Right lobe of liver (tissue), 6 donors: Measurements from ENCODE around the gene RHBDL1. TPM values are rescaled to one million over a fixed set of nuclear protein-coding genes. Genes with fewer than 3 reads are reported as not detected.
"Not testable (repeated sequence)": the region's sequence is repeated elsewhere in the genome, so short reads cannot be mapped to it uniquely, and the experiment has no call there.

ENCODE experiments used
- ATAC-seq, 4 donors: fragments of 200-7000 bp; cut with Tn5 transposase; one replicate each; pipeline ENCODE4 v1.9.1; 2020; ENCODE audit warnings: mild to moderate bottlenecking in 4 of 4, moderate library complexity in 4 of 4
- DNase-seq, 3 donors: peaks; one replicate each; pipeline ENCODE4 v3.0.0-alpha.2; 2020
- H3K27ac ChIP-seq, 3 donors: fragments of 200-600 bp; one replicate each; pipeline ENCODE4 v1.8.0; 2022
- H3K27me3 ChIP-seq, 2 donors: fragments of 200-600 bp; one replicate each; pipeline ENCODE4 v1.8.0; 2022
- H3K36me3 ChIP-seq, 4 donors: fragments of 200-600 bp; sonication (generic) in 1 of 4; one replicate each; pipeline versions ENCODE4 v1.5.1 to v1.8.0; 2017 to 2022; ENCODE audit warnings: control low read depth in 1 of 4
- H3K4me1 ChIP-seq, 4 donors: fragments of 200-600 bp; sonication (generic) in 1 of 4; one replicate each; pipeline versions ENCODE4 v1.5.1 to v1.8.0; 2017 to 2022; ENCODE audit warnings: control low read depth in 1 of 4
- H3K4me3 ChIP-seq, 3 donors: fragments of 200-600 bp; one replicate each; pipeline ENCODE4 v1.8.0; 2022
- H3K9me3 ChIP-seq, 4 donors: fragments of 200-600 bp; sonication (generic) in 1 of 4; one replicate each; pipeline versions ENCODE4 v1.5.1 to v1.8.0; 2017 to 2022; ENCODE audit warnings: control low read depth in 1 of 4
- POLR2A ChIP-seq: fragments of 450-650 bp; IDR thresholded peaks from one replicate; pipeline ENCODE4 v1.6.1; 2017; ENCODE audit warnings: antibody characterized with exemption, mild to moderate bottlenecking
- WGBS: methylation state at CpG from one replicate; pipeline ENCODE4 v1.1.6; 2018; ENCODE audit warnings: low coverage, low lambda C conversion rate; ENCODE audit not compliant: insufficient coverage; ENCODE audit errors: missing lambda C conversion rate; 5-methylcytosine and 5-hydroxymethylcytosine counted together
- intact Hi-C, 2 donors: fragments of 100-400 bp; cut with DNase I; formaldehyde crosslinking; loops; one replicate each; pipeline versions ENCODE4 v1.11.2 to v1.14.1; 2022
- total RNA-seq, 6 experiments: library from RNA; depleted of rRNA in 2 of 6; stranded (reverse); fragments of >200 nt in 2 of 6; fragmentation: NEBNext Ultra II Directional in 3 of 6; extraction: Animal tissue kit (Norgen Biotek cat#: 25700) in 3 of 6; gene quantifications; one replicate each; pipeline versions ENCODE4 v1.1.0 to v1.2.4, GENCODE V29; 2016 to 2023
- TF ChIP-seq, protein P1 (sequence below), 4 donors: fragments of 200-600 bp in 3 of 4; fragments of 450-650 bp in 1 of 4; IDR thresholded peaks; one replicate each; pipeline versions ENCODE4 v1.5.1 to v1.8.0; 2016 to 2022; ENCODE audit warnings: antibody characterized with exemption in 4 of 4, mild to moderate bottlenecking in 2 of 4
- donor health status: DM: no; HTN: yes; CAD: no.
- donor health status: DM: no; HTN: no; CAD: no.
- donor health status: DM: no; HTN: no; CAD: no.
- donor health status: DM: no; HTN: yes; CAD: no.
- donor health status: DM: no; HTN: yes; CAD: no.

Gene RHBDL1
- total RNA-seq, 6 experiments from 2014 or later = 0.37 to 1.1 (median 0.60) TPM

DNA sequence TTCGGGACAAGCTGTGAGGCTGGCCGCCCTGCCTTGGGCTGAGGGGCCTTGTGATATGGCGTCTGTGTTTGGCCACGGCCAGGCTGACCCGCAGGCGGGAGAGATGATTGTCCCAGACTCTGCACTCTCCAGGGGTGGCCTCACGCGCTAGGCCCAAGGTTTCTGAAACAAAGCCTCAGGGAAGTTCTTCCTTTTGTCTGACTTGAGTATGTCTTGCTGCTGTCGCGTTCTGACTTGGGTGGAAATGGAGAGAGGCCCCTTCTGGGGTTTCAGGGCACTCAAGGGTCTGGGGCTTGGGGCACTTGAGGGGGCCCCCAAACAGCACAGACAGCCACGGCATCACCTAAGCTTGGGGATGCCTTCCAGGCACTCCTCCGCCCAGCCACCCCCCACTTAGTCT, 35.6 kb downstream of the RHBDL1 start:
- Histone ChIP-seq H3K9me3 (no peaks in the 10 kb centered on the region), H3K27ac (no peak overlapping the region), H3K36me3 (no peaks in the 10 kb centered on the region), H3K4me1 (peaks cover 0 to 13% (median 0%) of the 10 kb centered on the region in 4 donors), H3K4me3 (no peak overlapping the region), H3K27me3 (no peaks in the 10 kb centered on the region)
- ATAC-seq (no peak), DNase-seq (no peak)
- TF ChIP-seq, protein P1, sequence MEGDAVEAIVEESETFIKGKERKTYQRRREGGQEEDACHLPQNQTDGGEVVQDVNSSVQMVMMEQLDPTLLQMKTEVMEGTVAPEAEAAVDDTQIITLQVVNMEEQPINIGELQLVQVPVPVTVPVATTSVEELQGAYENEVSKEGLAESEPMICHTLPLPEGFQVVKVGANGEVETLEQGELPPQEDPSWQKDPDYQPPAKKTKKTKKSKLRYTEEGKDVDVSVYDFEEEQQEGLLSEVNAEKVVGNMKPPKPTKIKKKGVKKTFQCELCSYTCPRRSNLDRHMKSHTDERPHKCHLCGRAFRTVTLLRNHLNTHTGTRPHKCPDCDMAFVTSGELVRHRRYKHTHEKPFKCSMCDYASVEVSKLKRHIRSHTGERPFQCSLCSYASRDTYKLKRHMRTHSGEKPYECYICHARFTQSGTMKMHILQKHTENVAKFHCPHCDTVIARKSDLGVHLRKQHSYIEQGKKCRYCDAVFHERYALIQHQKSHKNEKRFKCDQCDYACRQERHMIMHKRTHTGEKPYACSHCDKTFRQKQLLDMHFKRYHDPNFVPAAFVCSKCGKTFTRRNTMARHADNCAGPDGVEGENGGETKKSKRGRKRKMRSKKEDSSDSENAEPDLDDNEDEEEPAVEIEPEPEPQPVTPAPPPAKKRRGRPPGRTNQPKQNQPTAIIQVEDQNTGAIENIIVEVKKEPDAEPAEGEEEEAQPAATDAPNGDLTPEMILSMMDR (IDR thresholded peaks at IDR 0.05) = no peak
- TF ChIP-seq POLR2A = no peak
- intact Hi-C loops = loop anchor here (5.0 kb wide), 2 partner anchors 76 to 341 kb away; partner anchors contain the start of genes CHTF18 (in 1 of the 2) and RPUSD1 (in 1 of the 2)
- 38% methylated on average over 2 of the region's 12 CpGs for WGBS

DNA sequence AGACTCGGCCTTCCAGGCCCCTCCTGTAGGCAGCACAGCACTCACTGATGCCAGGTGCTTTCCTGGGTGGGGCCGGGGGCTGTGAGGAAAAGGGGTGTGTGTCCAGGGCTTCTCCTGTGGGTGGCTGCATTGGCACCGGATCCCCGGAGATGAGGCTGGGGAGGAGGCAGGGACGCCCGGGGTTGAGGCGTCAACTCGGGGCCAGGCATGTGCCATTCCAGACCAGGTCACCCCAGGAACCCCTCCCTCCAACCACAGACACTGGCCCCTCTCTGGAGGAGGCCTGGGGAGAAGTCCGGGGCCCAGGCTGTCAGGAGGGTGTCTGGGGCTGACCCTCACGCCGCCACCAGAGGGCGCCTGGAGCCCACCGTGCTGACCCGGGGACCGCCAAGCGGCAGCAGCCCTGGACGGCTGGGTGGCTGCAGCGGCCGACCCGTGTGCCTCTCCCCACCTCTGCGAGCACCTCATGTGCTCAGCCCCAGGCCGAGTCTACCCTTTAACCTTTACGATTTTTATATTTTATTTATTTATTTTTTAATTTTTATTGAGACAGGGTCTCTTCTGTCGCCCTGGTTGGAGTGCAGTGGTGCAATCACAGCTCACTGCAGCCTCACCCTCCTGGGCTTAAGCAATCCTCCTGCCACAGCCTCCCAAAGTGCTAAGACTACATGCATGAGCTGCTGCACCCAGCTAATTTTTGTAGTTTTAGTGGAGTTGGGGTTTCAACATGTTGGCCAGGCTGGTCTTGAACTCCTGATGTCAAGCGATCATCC, 36.3 kb downstream of the RHBDL1 start:
- WGBS = 2% methylated on average over 14 of the region's 25 CpGs
- no peak for TF ChIP-seq POLR2A
- TF ChIP-seq, protein P1 (IDR thresholded peaks at IDR 0.05) = peak; percentile 91 to 96 (median 94)

GRCh38 chr16:712740-713250, 37.3 kb downstream of the RHBDL1 start:
- not testable (repeated sequence) for DNase-seq, H3K9me3 ChIP-seq, H3K27me3 ChIP-seq, H3K36me3 ChIP-seq, H3K4me3 ChIP-seq, H3K27ac ChIP-seq
- peaks cover 0 to 20% (median 2%) of the 10 kb centered on the region in 4 donors for H3K4me1 ChIP-seq
- intact Hi-C loops = loop anchor here (5.0 kb wide), 2 partner anchors 75 to 340 kb away; partner anchors contain the start of genes CHTF18 (in 1 of the 2) and RPUSD1 (in 1 of the 2)
- TF ChIP-seq, protein P1 (IDR thresholded peaks at IDR 0.05) = peak; percentile 36 to 48 (median 38)
- peak in 1 of 4 donors; percentile 35 for ATAC-seq
- 43% methylated on average over 11 of the region's 13 CpGs for WGBS

More for the DNA sequence above, 36.3 kb downstream of the RHBDL1 start:
- Histone ChIP-seq H3K36me3 (no peaks in the 10 kb centered on the region), H3K4me1 (peaks cover 0 to 20% (median 2%) of the 10 kb centered on the region in 4 donors), H3K27me3 (no peaks in the 10 kb centered on the region), H3K27ac (no peak overlapping the region), H3K4me3 (no peak overlapping the region), H3K9me3 (no peaks in the 10 kb centered on the region)
- ATAC-seq (peak; percentile 70 to 75 (median 72)), DNase-seq (peak; percentile 82 to 86 (median 86))
- intact Hi-C loops = loop anchor here (5.0 kb wide), 2 partner anchors 76 to 341 kb away; partner anchors contain the start of genes CHTF18 (in 1 of the 2) and RPUSD1 (in 1 of the 2)

DNA sequence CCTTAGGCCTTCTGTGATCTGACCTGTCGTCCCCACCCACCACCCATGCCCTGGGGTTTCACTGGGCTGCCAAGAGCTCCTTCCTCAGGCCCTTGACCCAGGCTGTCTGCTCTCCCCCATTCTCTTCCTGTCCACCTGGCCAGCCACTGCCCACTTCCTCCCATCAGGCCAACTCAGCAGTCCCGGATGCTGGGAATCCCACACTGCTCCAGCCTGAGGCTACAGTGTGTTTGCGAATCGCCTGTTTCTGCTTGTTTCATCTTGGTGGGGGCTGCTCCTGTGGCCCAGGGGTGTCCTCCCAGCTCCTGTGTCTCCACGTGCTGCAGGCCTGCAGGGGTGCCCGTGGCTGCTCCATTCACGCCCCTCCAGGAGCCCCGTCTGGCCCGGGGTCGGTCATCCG, 38.6 kb downstream of the RHBDL1 start:
- H3K36me3 ChIP-seq = no peaks in the 10 kb centered on the region

More for the DNA sequence above, 38.6 kb downstream of the RHBDL1 start:
- no peaks in the 10 kb centered on the region for H3K27me3 ChIP-seq
- DNase-seq = no peak
- no peak overlapping the region for H3K4me3 ChIP-seq
- no peak overlapping the region for H3K27ac ChIP-seq
- ATAC-seq = no peak
- no peaks in the 10 kb centered on the region for H3K9me3 ChIP-seq
- intact Hi-C loops = loop anchor here (5.0 kb wide), 2 partner anchors 73 to 338 kb away; partner anchors contain the start of genes CHTF18 (in 1 of the 2) and RPUSD1 (in 1 of the 2)
- 58% methylated on average over 2 of the region's 11 CpGs for WGBS
- peaks cover 0 to 20% (median 2%) of the 10 kb centered on the region in 4 donors for H3K4me1 ChIP-seq
- TF ChIP-seq POLR2A = no peak
- TF ChIP-seq, protein P1 (IDR thresholded peaks at IDR 0.05) = no peak
